HuH-7.5 (cell line): Measurements from ENCODE around the gene ADPRH.
"Not testable (repeated sequence)": the region's sequence is repeated elsewhere in the genome, so short reads cannot be mapped to it uniquely, and the experiment has no call there.

ENCODE experiments used
- DNase-seq: peaks from one replicate; pipeline ENCODE4 v3.0.0; 2011; ENCODE audit warnings: low spot score

Gene ADPRH

GRCh38 chr3:119559441-119559963 lies 19.8 kb upstream of the ADPRH start, which contains the start of gene CD80:
Gene CD80, minus strand, starts transcription at chr3:119559614. Its CDS starts 1,886 bp downstream, at chr3:119557728.
- DNase-seq = peak; percentile 49

- no peak for DNase-seq
Observed at GRCh38 chr3:119560160-119560559, 19.1 kb upstream of the ADPRH start.

- DNase-seq = no peak
Observed at GRCh38 chr3:119562307-119562961, 16.9 kb upstream of the ADPRH start.

- DNase-seq = not testable (repeated sequence)
Observed at GRCh38 chr3:119563334-119563733, 16.0 kb upstream of the ADPRH start.

- no peak for DNase-seq
Observed at GRCh38 chr3:119569156-119569555, 10.1 kb upstream of the ADPRH start.

- no peak for DNase-seq
Observed at GRCh38 chr3:119570229-119570628, 9.1 kb upstream of the ADPRH start.

GRCh38 chr3:119571230-119571629 lies 8.1 kb upstream of the ADPRH start:
- no peak for DNase-seq

- no peak for DNase-seq
Observed at GRCh38 chr3:119571688-119572087, 7.6 kb upstream of the ADPRH start.

- no peak for DNase-seq
Observed at GRCh38 chr3:119575507-119575906, 3.8 kb upstream of the ADPRH start.

- peak; percentile 30 for DNase-seq
Observed at GRCh38 chr3:119580067-119580760, 922 bp downstream of the ADPRH start.

- no peak for DNase-seq
Observed at GRCh38 chr3:119582178-119582577, 2.9 kb downstream of the ADPRH start.

GRCh38 chr3:119585208-119585607 lies 5.9 kb downstream of the ADPRH start:
- no peak for DNase-seq

- no peak for DNase-seq
Observed at GRCh38 chr3:119585856-119586570, 6.7 kb downstream of the ADPRH start.

- no peak for DNase-seq
Observed at GRCh38 chr3:119586733-119587172, 7.5 kb downstream of the ADPRH start.

- no peak for DNase-seq
Observed at GRCh38 chr3:119588112-119588511, 8.8 kb downstream of the ADPRH start.

- no peak for DNase-seq
Observed at GRCh38 chr3:119589102-119589773, 9.9 kb downstream of the ADPRH start.

- DNase-seq = no peak
Observed at GRCh38 chr3:119590706-119591105, 11.4 kb downstream of the ADPRH start.

GRCh38 chr3:119592861-119593260 lies 13.6 kb downstream of the ADPRH start:
- no peak for DNase-seq

GRCh38 chr3:119594066-119594465 lies 14.8 kb downstream of the ADPRH start:
- DNase-seq = no peak

GRCh38 chr3:119594929-119595328 lies 15.6 kb downstream of the ADPRH start:
- not testable (repeated sequence) for DNase-seq

- DNase-seq = no peak
Observed at GRCh38 chr3:119595639-119596334, 16.5 kb downstream of the ADPRH start.
